SK-N-SH treated with all-trans-retinoic acid at 6 μM for 48 hours (cell line): ENCODE measurements around the gene SNAP91.

Source experiments
- ATAC-seq: fragments of 200-7000 bp; cut with Tn5 transposase; 3 replicates; pipeline ENCODE4 v1.9.1; 2020; ENCODE audit warnings: mild to moderate bottlenecking, moderate library complexity
- ARNTL ChIP-seq: fragments of 450-650 bp; formaldehyde crosslinking; IDR thresholded peaks from 2 replicates; pipeline ENCODE4 v1.5.0; 2020; ENCODE audit warnings: low read depth, mild to moderate bottlenecking, moderate library complexity, borderline replicate concordance
- BACH2 ChIP-seq: fragments of 250-450 bp; sonication (Bioruptor Pico); IDR thresholded peaks from 2 replicates; pipeline ENCODE4 v1.9.0; 2021; ENCODE audit warnings: mild to moderate bottlenecking, borderline replicate concordance
- CREB5 ChIP-seq: fragments of 250-450 bp; sonication (Bioruptor Pico); IDR thresholded peaks from 2 replicates; pipeline ENCODE4 v1.5.1; 2020; ENCODE audit warnings: low read depth, mild to moderate bottlenecking, moderate library complexity
- CSDC2 ChIP-seq: fragments of 250-450 bp; sonication (Bioruptor Pico); IDR thresholded peaks from 2 replicates; pipeline ENCODE4 v1.5.0; 2020; ENCODE audit warnings: mild to moderate bottlenecking, moderate library complexity
- CSRNP3 ChIP-seq: fragments of 250-450 bp; sonication (Bioruptor Pico); IDR thresholded peaks from 2 replicates; pipeline ENCODE4 v1.5.1; 2021; ENCODE audit warnings: mild to moderate bottlenecking, moderate library complexity
- ESRRG ChIP-seq: fragments of 250-450 bp; sonication (Bioruptor Pico); IDR thresholded peaks from 2 replicates; pipeline ENCODE4 v1.6.1; 2021; ENCODE audit warnings: mild to moderate bottlenecking
- GLIS3 ChIP-seq: fragments of 250-450 bp; sonication (Bioruptor Pico); IDR thresholded peaks from 2 replicates; pipeline ENCODE4 v1.5.0; 2020; ENCODE audit warnings: mild to moderate bottlenecking, moderate library complexity
- OSR1 ChIP-seq: fragments of 250-450 bp; sonication (Bioruptor Pico); IDR thresholded peaks from 2 replicates; pipeline ENCODE4 v1.8.0; 2022; ENCODE audit warnings: moderate library complexity, mild to moderate bottlenecking, inconsistent platforms
- PATZ1 ChIP-seq: fragments of 250-450 bp; sonication (Bioruptor Pico); IDR thresholded peaks from 2 replicates; pipeline ENCODE4 v1.8.0; 2020; ENCODE audit warnings: mild to moderate bottlenecking, moderate library complexity, borderline replicate concordance
- POU6F1 ChIP-seq: fragments of 250-450 bp; sonication (Bioruptor Pico); IDR thresholded peaks from 2 replicates; pipeline ENCODE4 v1.8.0; 2021; ENCODE audit warnings: low read depth, mild to moderate bottlenecking, moderate library complexity, borderline replicate concordance
- RARB ChIP-seq: fragments of 250-450 bp; sonication (Bioruptor Pico); IDR thresholded peaks from 2 replicates; pipeline ENCODE4 v1.8.0; 2021; ENCODE audit warnings: mild to moderate bottlenecking, moderate library complexity
- SNAI2 ChIP-seq: fragments of 250-450 bp; sonication (Bioruptor Pico); IDR thresholded peaks from 2 replicates; pipeline ENCODE4 v1.5.0; 2020; ENCODE audit warnings: mild to moderate bottlenecking, moderate library complexity
- TCF4 ChIP-seq: fragments of 250-450 bp; sonication (Bioruptor Pico); IDR thresholded peaks from 2 replicates; pipeline ENCODE4 v1.8.0; 2021; ENCODE audit warnings: mild to moderate bottlenecking, moderate library complexity, borderline replicate concordance
- TOX ChIP-seq: fragments of 250-450 bp; sonication (Bioruptor Pico); IDR thresholded peaks from 2 replicates; pipeline ENCODE4 v1.8.0; 2021; ENCODE audit warnings: mild to moderate bottlenecking, moderate library complexity, borderline replicate concordance
- TSHZ2 ChIP-seq: fragments of 250-450 bp; sonication (Bioruptor Pico); IDR thresholded peaks from 2 replicates; pipeline ENCODE4 v1.5.0; 2020; ENCODE audit warnings: mild to moderate bottlenecking, moderate library complexity
- ZC3H10 ChIP-seq: fragments of 250-450 bp; sonication (Bioruptor Pico); IDR thresholded peaks from 2 replicates; pipeline ENCODE4 v1.5.1; 2021; ENCODE audit warnings: mild to moderate bottlenecking, moderate library complexity
- ZFP3 ChIP-seq: fragments of 250-450 bp; sonication (Bioruptor Pico); IDR thresholded peaks from 2 replicates; pipeline ENCODE4 v1.5.0; 2020; ENCODE audit warnings: mild to moderate bottlenecking, moderate library complexity
- ZFP30 ChIP-seq: fragments of 450-650 bp; formaldehyde crosslinking; IDR thresholded peaks from 2 replicates; pipeline ENCODE4 v1.5.0; 2022; ENCODE audit warnings: mild to moderate bottlenecking, moderate library complexity
- ZNF565 ChIP-seq: fragments of 450-650 bp; formaldehyde crosslinking; conservative IDR thresholded peaks from 2 replicates; pipeline ENCODE4 v1.5.0; 2020; ENCODE audit warnings: low read depth, mild to moderate bottlenecking, moderate library complexity
- ZNF70 ChIP-seq: fragments of 450-650 bp; formaldehyde crosslinking; IDR thresholded peaks from 2 replicates; pipeline ENCODE4 v1.5.0; 2020; ENCODE audit warnings: mild to moderate bottlenecking, moderate library complexity
- ZNF8 ChIP-seq: fragments of 450-650 bp; formaldehyde crosslinking; IDR thresholded peaks from 2 replicates; pipeline ENCODE4 v1.5.0; 2020; ENCODE audit warnings: mild to moderate bottlenecking, moderate library complexity

SNAP91 gene

GRCh38 chr6:83717809-83718208 is 8.9 kb upstream of the SNAP91 start:
- ATAC-seq = no peak
- no peak for TF ChIP-seq CSDC2
- TF ChIP-seq ZFP30 = no peak
- no peak for TF ChIP-seq ZNF565 (CRISPR knock-in tag)
- TF ChIP-seq BACH2 (CRISPR knock-in tag) = no peak
- no peak for TF ChIP-seq TCF4
- no peak for TF ChIP-seq PATZ1 (CRISPR knock-in tag)
- no peak for TF ChIP-seq POU6F1 (CRISPR knock-in tag)
- no peak for TF ChIP-seq ZNF70 (CRISPR knock-in tag)
- no peak for TF ChIP-seq GLIS3
- no peak for TF ChIP-seq TOX (CRISPR knock-in tag)
- no peak for TF ChIP-seq ESRRG (CRISPR knock-in tag)
- TF ChIP-seq ZFP3 (CRISPR knock-in tag) = no peak
- no peak for TF ChIP-seq ZC3H10 (CRISPR knock-in tag)
- no peak for TF ChIP-seq TSHZ2 (CRISPR knock-in tag)
- TF ChIP-seq RARB (CRISPR knock-in tag) = no peak
- no peak for TF ChIP-seq ZNF8 (CRISPR knock-in tag)
- no peak for TF ChIP-seq ARNTL (CRISPR knock-in tag)
- no peak for TF ChIP-seq CREB5 (CRISPR knock-in tag)
- no peak for TF ChIP-seq SNAI2 (CRISPR knock-in tag)
- TF ChIP-seq, all 23 proteins: peak for 0

- TF ChIP-seq CSRNP3 (CRISPR knock-in tag) (no peak), CREB5 (CRISPR knock-in tag) (no peak), ZNF70 (CRISPR knock-in tag) (no peak), GLIS3 (no peak)
- TF ChIP-seq, all 23 proteins: peak for 0
- no peak for ATAC-seq
These were observed 3.1 kb upstream of the SNAP91 start for GRCh38 chr6:83711958-83712357.

GRCh38 chr6:83709748-83710050 is 798 bp upstream of the SNAP91 start:
- ATAC-seq = no peak
- TF ChIP-seq ARNTL (CRISPR knock-in tag) = no peak
- TF ChIP-seq OSR1 (CRISPR knock-in tag) = no peak
- TF ChIP-seq ZNF565 (CRISPR knock-in tag) = no peak
- TF ChIP-seq CREB5 (CRISPR knock-in tag) = no peak
- no peak for TF ChIP-seq POU6F1 (CRISPR knock-in tag)
